ENCODE measurements around the gene ATOH8.

The ATOH8 gene

GRCh38 chr2:85736456-85737355 lies 17.1 kb upstream of the ATOH8 start:
- no peak for DNase-seq

- DNase-seq, result no peak
These were observed 16.3 kb upstream of the ATOH8 start for GRCh38 chr2:85737481-85737880.

GRCh38 chr2:85737961-85738360 lies 15.8 kb upstream of the ATOH8 start:
- no peak for DNase-seq

GRCh38 chr2:85740193-85740592 lies 13.6 kb upstream of the ATOH8 start:
- DNase-seq, result no peak

GRCh38 chr2:85741211-85741832 lies 12.5 kb upstream of the ATOH8 start:
- DNase-seq, result no peak

GRCh38 chr2:85741833-85742455 lies 11.8 kb upstream of the ATOH8 start:
- DNase-seq, result no peak

- DNase-seq, result peak in 1 of 2 donors; percentile 64
These were observed 10.3 kb upstream of the ATOH8 start for GRCh38 chr2:85743304-85743978.

- no peak for DNase-seq
These were observed 9.7 kb upstream of the ATOH8 start for GRCh38 chr2:85744055-85744454.

GRCh38 chr2:85744741-85745601 lies 8.8 kb upstream of the ATOH8 start:
- DNase-seq, result peak in 1 of 2 donors; percentile 47

GRCh38 chr2:85745619-85746018 lies 8.2 kb upstream of the ATOH8 start:
- no peak for DNase-seq

- DNase-seq, result no peak
These were observed 7.3 kb upstream of the ATOH8 start for GRCh38 chr2:85746321-85747004.

GRCh38 chr2:85747441-85747840 lies 6.3 kb upstream of the ATOH8 start:
- DNase-seq, result no peak

GRCh38 chr2:85748039-85748734 lies 5.6 kb upstream of the ATOH8 start:
- DNase-seq, result peak in 1 of 2 donors; percentile 29

- DNase-seq, result no peak
These were observed 4.6 kb upstream of the ATOH8 start for GRCh38 chr2:85748985-85749875.

- peak; percentile 57 to 91 for DNase-seq
These were observed 2.9 kb upstream of the ATOH8 start for GRCh38 chr2:85750587-85751575.

GRCh38 chr2:85751627-85752026 lies 2.2 kb upstream of the ATOH8 start:
- no peak for DNase-seq

GRCh38 chr2:85753035-85753524 lies 711 bp upstream of the ATOH8 start:
- no peak for DNase-seq

All from inflammatory macrophage treated with lipopolysaccharide for 1 hour (primary cell).